CD14-positive monocyte (primary cell): ENCODE measurements around the gene SPTBN1. TPM values are rescaled to one million over a fixed set of nuclear protein-coding genes. Genes with fewer than 3 reads are reported as not detected.

Experiments used
- DNase-seq, 3 donors: peaks; one replicate each; pipeline ENCODE4 v3.0.0-alpha.2; 2011 to 2022
- H2AFZ ChIP-seq: 2 replicates; pipeline ENCODE4 v1.6.0; 2012; ENCODE audit warnings: mild to moderate bottlenecking, low read depth, low read length, inconsistent platforms; ENCODE audit not compliant: insufficient read depth, poor library complexity, severe bottlenecking
- H3K27ac ChIP-seq, 2 donors: 1 replicate in 1 of 2; 2 replicates in 1 of 2; pipeline ENCODE4 v1.5.1; 2012 to 2013; ENCODE audit warnings: low read length in 2 of 2, control low read depth in 1 of 2, inconsistent platforms in 1 of 2, low read depth in 1 of 2, mild to moderate bottlenecking in 1 of 2
- H3K27me3 ChIP-seq, 2 donors: one replicate each; pipeline versions ENCODE4 v1.6.0 to v1.6.1; 2011 to 2013; ENCODE audit warnings: low read length in 2 of 2; ENCODE audit not compliant: control insufficient read depth in 2 of 2, insufficient read depth in 2 of 2
- H3K36me3 ChIP-seq, 2 donors: replicated peaks in 1 of 2; 1 replicate in 1 of 2; 2 replicates in 1 of 2; pipeline versions ENCODE4 v1.5.1 to v1.6.1; 2012 to 2013; ENCODE audit warnings: low read length in 2 of 2, control low read depth in 1 of 2, inconsistent platforms in 1 of 2, mild to moderate bottlenecking in 1 of 2; ENCODE audit not compliant: insufficient read depth in 2 of 2, control insufficient read depth in 1 of 2
- H3K4me1 ChIP-seq, 2 donors: 1 replicate in 1 of 2; 2 replicates in 1 of 2; pipeline versions ENCODE4 v1.5.1 to v1.6.1; 2012 to 2013; ENCODE audit warnings: low read length in 2 of 2, control low read depth in 1 of 2, inconsistent platforms in 1 of 2, mild to moderate bottlenecking in 1 of 2, moderate library complexity in 1 of 2; ENCODE audit not compliant: insufficient read depth in 2 of 2, control insufficient read depth in 1 of 2
- H3K4me2 ChIP-seq: replicated peaks from 2 replicates; pipeline ENCODE3; 2012; ENCODE audit warnings: low read length, moderate library complexity, mild to moderate bottlenecking; ENCODE audit not compliant: poor library complexity, severe bottlenecking; ENCODE audit errors: extremely low read depth
- H3K4me3 ChIP-seq, 3 experiments: fragments of 200-600 bp in 1 of 3; sonication (generic) in 1 of 3; replicated peaks in 1 of 3; 1 replicate in 2 of 3; 2 replicates in 1 of 3; pipeline ENCODE4 v1.5.1; 2011 to 2013; ENCODE audit warnings: low read length in 3 of 3, mild to moderate bottlenecking in 3 of 3, control low read depth in 2 of 3, low read depth in 2 of 3, inconsistent platforms in 1 of 3, moderate library complexity in 1 of 3
- H3K79me2 ChIP-seq: 2 replicates; pipeline ENCODE4 v1.6.0; 2012; ENCODE audit warnings: mild to moderate bottlenecking, control low read depth, inconsistent platforms, low read length, moderate library complexity; ENCODE audit not compliant: insufficient read depth
- H3K9ac ChIP-seq: 2 replicates; pipeline ENCODE4 v1.6.0; 2017; ENCODE audit warnings: low read length, mild to moderate bottlenecking; ENCODE audit not compliant: insufficient read depth, poor library complexity, severe bottlenecking
- H3K9me3 ChIP-seq, 2 donors: replicated peaks in 1 of 2; 1 replicate in 1 of 2; 2 replicates in 1 of 2; pipeline versions ENCODE4 v1.5.1 to v1.6.1; 2012 to 2013; ENCODE audit warnings: low read length in 2 of 2, control low read depth in 1 of 2; ENCODE audit not compliant: control insufficient read depth in 1 of 2, insufficient read depth in 1 of 2
- H4K20me1 ChIP-seq: 2 replicates; pipeline ENCODE4 v1.6.0; 2012; ENCODE audit warnings: mild to moderate bottlenecking, low read length, control low read depth, moderate library complexity; ENCODE audit not compliant: insufficient read depth
- H3K27ac Mint-ChIP-seq, 7 donors: one replicate each; pipeline ENCODE4 v1.8.0; 2020; ENCODE audit warnings: mild to moderate bottlenecking in 7 of 7, mixed read lengths in 7 of 7, moderate library complexity in 6 of 7, inconsistent platforms in 2 of 7
- H3K27me3 Mint-ChIP-seq, 3 donors: one replicate each; pipeline ENCODE4 v1.8.0; 2021 to 2022; ENCODE audit warnings: low read depth in 3 of 3, mild to moderate bottlenecking in 3 of 3, mixed read lengths in 3 of 3, moderate library complexity in 3 of 3, inconsistent platforms in 1 of 3
- H3K36me3 Mint-ChIP-seq, 2 donors: one replicate each; pipeline ENCODE4 v1.8.0; 2020; ENCODE audit warnings: mixed read lengths in 2 of 2, inconsistent platforms in 1 of 2, mild to moderate bottlenecking in 1 of 2
- H3K4me1 Mint-ChIP-seq: one replicate; pipeline ENCODE4 v1.8.0; 2020; ENCODE audit warnings: mild to moderate bottlenecking, mixed read lengths
- H3K4me3 Mint-ChIP-seq, 2 donors: one replicate each; pipeline ENCODE4 v1.8.0; 2020; ENCODE audit warnings: mild to moderate bottlenecking in 2 of 2, mixed read lengths in 2 of 2, moderate library complexity in 1 of 2
- H3K9me3 Mint-ChIP-seq, 7 donors: one replicate each; pipeline ENCODE4 v1.8.0; 2020 to 2022; ENCODE audit warnings: mixed read lengths in 7 of 7, mild to moderate bottlenecking in 6 of 7, moderate library complexity in 6 of 7, inconsistent platforms in 2 of 7
- CTCF ChIP-seq: fragments of 200-600 bp; IDR thresholded peaks from one replicate; pipeline ENCODE4 v1.8.0; 2022; ENCODE audit warnings: antibody characterized with exemption, mild to moderate bottlenecking
- WGBS: methylation state at CpG from one replicate; pipeline ENCODE4 v1.1.5; 2013; ENCODE audit warnings: missing lambda C conversion rate; ENCODE audit not compliant: insufficient coverage; 5-methylcytosine and 5-hydroxymethylcytosine counted together
- intact Hi-C, 2 donors: fragments of 100-400 bp; cut with micrococcal nuclease; formaldehyde crosslinking; loops; one replicate each; pipeline versions ENCODE4 v1.15.0 to v1.15.1; 2023
- polyA plus RNA-seq, 3 donors: library from polyadenylated mRNA; depleted of rRNA in 1 of 3; unstranded in 2 of 3; stranded (reverse) in 1 of 3; fragments of 300-500 nt in 2 of 3; fragments of >200 nt in 1 of 3; fragmentation: Illumina TruSeq in 2 of 3; gene quantifications; 1 replicate in 2 of 3; 2 replicates in 1 of 3; pipeline ENCODE4 v1.2.3, GENCODE V29; 2012 to 2021

SPTBN1 gene
- polyA plus RNA-seq, 3 donors, result 0.79 to 2.8 (median 1.7) TPM

GRCh38 chr2:54492335-54492734, 36.2 kb downstream of the SPTBN1 start:
- H3K27me3 Mint-ChIP-seq, result peaks cover 0 to 4% (median 3%) of the 10 kb centered on the region in 3 donors
- H3K27me3 ChIP-seq, result no peaks in the 10 kb centered on the region
- WGBS, result 100% methylated on average over 1 of the region's 2 CpGs
- no peak overlapping the region for H3K4me2 ChIP-seq
- H3K36me3 Mint-ChIP-seq, result no peaks in the 10 kb centered on the region
- no peak overlapping the region for H3K27ac Mint-ChIP-seq
- no peak overlapping the region for H3K9ac ChIP-seq
- H3K9me3 ChIP-seq, result no peaks in the 10 kb centered on the region
- intact Hi-C loops, result no loop called here
- no peak for TF ChIP-seq CTCF
- H3K4me3 ChIP-seq, result no peak overlapping the region
- no peaks in the 10 kb centered on the region for H3K36me3 ChIP-seq
- H3K79me2 ChIP-seq, result no peaks in the 10 kb centered on the region
- H3K4me3 Mint-ChIP-seq, result no peak overlapping the region
- no peak overlapping the region for H3K27ac ChIP-seq
- no peaks in the 10 kb centered on the region for H4K20me1 ChIP-seq
- H2AFZ ChIP-seq, result no peak overlapping the region
- peaks cover 7% of the 10 kb centered on the region for H3K4me1 Mint-ChIP-seq
- no peaks in the 10 kb centered on the region for H3K9me3 Mint-ChIP-seq
- H3K4me1 ChIP-seq, result no peaks in the 10 kb centered on the region
- DNase-seq, result no peak

- H4K20me1 ChIP-seq, result no peaks in the 10 kb centered on the region
- no peak overlapping the region for H3K27ac Mint-ChIP-seq
- peaks cover 0 to 4% (median 3%) of the 10 kb centered on the region in 3 donors for H3K27me3 Mint-ChIP-seq
These were observed 38.0 kb downstream of the SPTBN1 start for GRCh38 chr2:54494087-54494486.

More at GRCh38 chr2:54494087-54494486, 38.0 kb downstream of the SPTBN1 start:
- Histone ChIP-seq H3K4me2 (no peak overlapping the region), H3K36me3 (no peaks in the 10 kb centered on the region), H3K79me2 (no peaks in the 10 kb centered on the region), H3K9ac (no peak overlapping the region), H3K27me3 (no peaks in the 10 kb centered on the region), H2AFZ (no peak overlapping the region), H3K27ac (no peak overlapping the region), H3K4me1 (no peaks in the 10 kb centered on the region), H3K9me3 (no peaks in the 10 kb centered on the region), H3K4me3 (no peak overlapping the region)
- H3K36me3 Mint-ChIP-seq, result no peaks in the 10 kb centered on the region
- H3K4me1 Mint-ChIP-seq, result peaks cover 7% of the 10 kb centered on the region
- intact Hi-C loops, result no loop called here
- TF ChIP-seq CTCF, result no peak
- DNase-seq, result no peak
- WGBS, result no CpG with 5 or more reads among the region's 3 CpGs
- H3K9me3 Mint-ChIP-seq, result no peaks in the 10 kb centered on the region
- no peak overlapping the region for H3K4me3 Mint-ChIP-seq
